HG03342 (cell line): ENCODE data around the gene HMGCL.
"Not testable (repeated sequence)": the region's sequence is repeated elsewhere in the genome, so short reads cannot be mapped to it uniquely, and the experiment has no call there.

Experiments used
- ATAC-seq: cut with Tn5 transposase; IDR thresholded peaks from one replicate; pipeline ENCODE4 v1.9.1; 2021; ENCODE audit warnings: mild to moderate bottlenecking, moderate library complexity; ENCODE audit not compliant: unreplicated experiment

The HMGCL gene

DNA sequence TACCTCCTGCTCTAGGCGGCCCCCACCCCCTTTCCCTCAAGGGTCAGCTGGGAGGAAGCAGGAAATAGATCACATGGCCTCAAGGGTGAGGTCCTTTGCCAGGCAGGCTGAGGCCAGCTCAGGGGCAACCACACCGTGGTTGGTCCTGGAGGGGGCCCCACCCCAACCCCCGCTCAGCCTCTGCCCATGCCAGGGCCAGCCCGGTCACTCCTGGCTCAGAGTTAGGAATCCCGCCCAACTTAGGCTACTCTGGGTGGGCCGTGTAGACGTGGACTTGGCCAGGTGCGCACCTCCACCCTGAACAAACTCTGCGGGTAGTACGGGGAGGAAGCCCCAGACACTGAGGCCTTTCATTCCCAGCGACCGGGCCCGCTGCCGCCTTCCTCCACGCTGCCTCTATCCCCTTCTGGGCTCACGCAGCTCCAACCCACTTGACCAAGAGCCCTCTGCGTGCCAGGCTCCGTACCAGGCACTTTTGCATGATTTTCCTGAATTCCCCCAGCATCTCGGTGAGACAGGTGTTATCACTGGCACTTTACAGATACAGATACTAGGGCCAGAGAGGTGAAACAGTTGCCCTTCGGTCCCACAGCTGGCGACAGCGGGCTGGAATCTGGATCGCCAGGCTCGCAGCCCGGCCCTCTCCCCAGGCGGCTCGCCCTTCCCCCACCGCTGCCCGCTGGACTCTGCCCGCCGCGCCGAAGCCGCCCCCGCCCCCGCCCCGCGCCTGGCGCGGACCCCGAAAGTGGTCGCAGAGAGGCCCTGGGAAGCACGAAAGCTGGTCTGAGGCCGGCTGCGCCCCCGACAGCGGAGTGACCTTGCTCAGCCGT lies 25.4 kb downstream of the HMGCL start:
- no peak for ATAC-seq

DNA sequence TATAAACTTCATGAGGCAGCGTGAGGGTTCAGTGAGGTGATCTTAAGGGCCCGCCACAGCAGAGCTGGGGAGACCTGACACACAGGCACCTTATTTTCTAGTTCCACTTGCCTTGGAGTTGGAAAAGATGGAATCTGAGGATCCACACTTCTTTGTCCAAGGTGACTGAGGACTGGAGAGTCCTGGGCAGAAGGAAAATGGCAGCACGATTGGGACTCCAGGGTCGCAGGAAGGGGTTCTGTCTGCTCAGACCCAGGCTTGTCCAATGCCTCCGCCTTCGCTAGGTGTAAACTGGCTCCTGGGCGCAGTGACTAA lies 26.0 kb downstream of the HMGCL start:
- ATAC-seq: no peak

DNA sequence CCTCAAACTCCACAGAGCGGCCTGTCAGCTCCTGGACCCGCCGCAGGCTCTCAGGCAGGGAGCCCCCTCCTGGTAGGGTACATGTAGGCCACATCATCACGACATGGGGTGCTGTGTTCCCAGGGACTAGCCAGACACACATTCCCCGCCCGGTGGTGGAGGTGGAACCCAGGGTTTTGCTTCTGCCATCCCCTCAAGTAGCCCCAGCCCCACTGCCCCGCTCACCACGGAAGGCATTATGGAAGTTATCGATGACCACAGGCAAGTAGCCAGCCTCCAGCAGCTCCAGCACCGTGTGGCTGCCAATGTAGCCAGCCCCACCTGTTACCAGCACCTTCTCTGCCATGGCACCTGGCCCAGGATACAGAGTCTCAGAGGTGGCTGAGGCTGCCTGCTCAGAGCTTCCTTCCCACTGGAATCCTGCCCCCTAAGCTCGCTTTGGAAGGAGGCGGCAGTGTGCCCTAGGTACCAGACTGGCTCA lies 26.5 kb downstream of the HMGCL start:
- ATAC-seq: no peak

DNA sequence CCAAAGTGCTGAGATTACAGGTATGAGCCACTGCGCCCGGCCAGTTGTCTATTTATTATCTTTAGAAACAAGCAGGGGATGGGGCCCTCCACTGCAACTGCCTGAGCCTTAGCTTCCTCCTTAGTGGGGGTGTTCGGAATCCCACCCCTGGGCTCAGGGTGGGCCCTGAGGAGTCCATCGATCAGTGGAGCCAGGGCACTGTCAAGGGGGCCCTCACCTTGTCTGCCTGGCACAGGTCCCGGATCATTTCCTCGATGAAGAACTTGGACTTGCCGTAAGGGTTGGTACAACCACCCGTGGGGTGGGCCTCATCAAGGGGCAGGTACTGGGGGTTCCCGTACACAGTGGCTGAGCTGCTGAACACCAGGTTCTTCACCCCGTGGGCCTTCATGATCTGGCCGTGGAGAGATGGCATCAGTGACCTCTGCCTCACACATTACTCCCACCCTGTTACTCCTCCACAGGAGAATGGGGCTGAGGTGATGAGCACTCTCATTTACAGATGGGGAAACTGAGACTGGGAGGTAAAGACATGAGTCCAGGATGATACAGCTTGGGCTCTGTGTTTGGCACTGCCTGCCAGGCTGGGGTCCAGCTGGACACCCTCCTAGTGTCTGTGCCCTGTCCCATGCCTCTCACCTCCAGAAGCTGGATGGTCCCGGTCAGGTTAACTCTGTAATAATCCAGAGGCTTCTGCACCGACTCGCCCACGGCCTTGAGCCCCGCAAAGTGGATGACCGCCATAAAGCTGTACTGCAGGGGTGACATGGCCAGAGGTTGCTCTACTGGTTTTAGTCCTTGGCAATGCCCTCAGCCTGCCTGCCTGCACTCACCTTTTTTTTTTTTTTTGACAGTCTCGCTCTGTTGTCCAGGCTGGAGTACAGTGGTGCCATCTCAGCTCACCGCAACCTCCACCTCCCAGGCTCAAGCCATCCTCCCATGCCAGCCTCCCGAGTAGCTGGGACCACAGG lies 27.5 kb downstream of the HMGCL start:
- no peak for ATAC-seq

DNA sequence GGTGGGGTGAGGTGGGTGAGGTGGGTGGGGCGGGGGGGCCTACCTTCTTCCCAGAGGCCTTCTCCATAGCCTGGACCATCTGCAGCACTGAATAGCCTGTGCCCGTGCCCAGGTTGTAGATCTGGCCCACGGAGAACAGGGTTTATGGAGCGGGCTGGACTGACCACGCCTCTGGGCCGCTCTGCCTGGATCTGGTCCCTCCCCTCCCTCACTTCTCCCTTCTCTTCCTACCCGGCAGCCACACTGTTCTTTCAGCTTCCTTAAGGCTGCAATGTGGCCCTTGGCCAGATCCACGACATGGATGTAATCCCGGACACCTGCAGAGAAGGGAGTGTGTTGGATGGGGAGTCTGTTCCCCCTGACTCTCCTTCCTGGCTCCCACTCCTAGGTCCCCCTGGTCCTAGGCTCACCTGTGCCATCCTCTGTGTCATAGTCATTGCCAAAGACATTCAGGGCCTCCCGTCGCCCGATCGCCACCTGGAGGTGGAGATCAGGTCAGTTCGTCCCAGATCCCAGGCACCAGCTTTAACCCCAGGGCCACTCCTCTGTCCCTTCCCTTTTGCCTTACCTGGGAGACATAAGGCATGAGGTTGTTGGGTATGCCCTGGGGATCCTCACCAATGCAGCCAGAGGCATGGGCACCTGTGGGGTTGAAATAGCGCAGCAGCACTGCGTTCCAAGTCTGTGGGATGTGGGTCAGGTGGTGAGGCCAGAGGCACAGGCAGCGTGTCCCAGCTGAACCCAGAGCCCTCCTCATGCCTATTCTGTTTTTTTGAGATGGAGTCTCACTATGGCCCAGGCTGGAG lies 28.6 kb downstream of the HMGCL start:
- no peak for ATAC-seq

DNA sequence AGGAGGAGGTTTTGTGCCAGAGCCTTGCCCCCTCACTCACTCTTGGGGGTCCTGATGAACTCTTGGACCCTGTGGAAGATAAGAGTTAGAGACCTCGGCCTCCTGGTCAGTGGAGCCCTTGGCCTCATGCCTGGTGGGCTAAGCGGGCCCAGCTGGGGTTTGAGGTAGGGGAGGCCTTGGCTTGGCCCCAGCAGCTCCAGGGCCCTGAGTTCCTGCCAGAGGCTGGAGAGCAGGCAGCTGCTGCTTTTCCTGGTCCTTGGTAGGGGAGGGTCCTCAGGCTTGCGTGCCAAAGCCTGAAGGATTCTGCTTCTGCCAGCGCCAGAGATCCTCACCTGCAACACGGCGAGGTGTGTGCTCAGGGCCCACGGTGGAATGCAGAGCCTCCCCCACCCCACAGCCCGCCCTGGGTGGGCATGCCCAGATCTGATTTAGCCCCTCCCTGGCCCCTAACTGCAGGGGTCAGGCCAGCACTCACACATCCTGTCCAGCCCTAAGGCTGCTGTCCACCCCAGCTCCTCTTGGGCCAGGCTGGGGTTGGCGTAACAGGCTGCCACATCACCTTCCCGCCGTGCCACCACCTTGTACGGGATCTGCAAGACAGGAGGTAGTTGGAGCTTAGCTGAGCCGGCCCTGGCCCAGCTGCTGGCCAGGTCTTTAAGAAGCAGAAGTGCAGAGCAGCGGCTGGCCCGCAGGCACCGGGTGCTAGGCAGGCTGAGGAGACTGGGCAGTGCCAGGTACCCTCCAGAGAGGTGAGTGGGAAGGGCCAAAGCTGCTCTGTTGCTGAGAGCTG lies 29.4 kb downstream of the HMGCL start:
- no peak for ATAC-seq

DNA sequence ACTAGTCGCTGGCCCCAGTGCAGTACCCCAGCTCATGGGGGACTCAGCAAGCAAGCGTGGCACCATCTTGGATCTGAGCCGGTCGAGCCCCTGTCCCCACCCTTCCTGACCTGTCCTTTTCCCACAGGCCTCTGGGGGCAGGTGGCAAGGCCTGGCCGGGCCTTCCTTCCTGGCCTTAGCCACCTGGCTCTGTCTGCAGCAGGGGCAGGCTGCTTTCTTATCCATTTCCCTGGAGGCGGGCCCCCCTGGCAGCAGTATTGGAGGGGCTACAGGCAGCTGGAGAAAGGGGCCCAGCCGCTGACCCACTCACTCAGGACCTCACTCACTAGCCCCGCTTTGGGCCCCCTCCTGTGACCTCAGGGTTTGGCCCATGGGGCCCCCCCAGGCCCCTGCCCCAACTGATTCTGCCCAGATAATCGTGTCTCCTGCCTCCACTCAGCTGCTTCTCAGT lies 30.5 kb downstream of the HMGCL start:
- ATAC-seq: not testable (repeated sequence)

DNA sequence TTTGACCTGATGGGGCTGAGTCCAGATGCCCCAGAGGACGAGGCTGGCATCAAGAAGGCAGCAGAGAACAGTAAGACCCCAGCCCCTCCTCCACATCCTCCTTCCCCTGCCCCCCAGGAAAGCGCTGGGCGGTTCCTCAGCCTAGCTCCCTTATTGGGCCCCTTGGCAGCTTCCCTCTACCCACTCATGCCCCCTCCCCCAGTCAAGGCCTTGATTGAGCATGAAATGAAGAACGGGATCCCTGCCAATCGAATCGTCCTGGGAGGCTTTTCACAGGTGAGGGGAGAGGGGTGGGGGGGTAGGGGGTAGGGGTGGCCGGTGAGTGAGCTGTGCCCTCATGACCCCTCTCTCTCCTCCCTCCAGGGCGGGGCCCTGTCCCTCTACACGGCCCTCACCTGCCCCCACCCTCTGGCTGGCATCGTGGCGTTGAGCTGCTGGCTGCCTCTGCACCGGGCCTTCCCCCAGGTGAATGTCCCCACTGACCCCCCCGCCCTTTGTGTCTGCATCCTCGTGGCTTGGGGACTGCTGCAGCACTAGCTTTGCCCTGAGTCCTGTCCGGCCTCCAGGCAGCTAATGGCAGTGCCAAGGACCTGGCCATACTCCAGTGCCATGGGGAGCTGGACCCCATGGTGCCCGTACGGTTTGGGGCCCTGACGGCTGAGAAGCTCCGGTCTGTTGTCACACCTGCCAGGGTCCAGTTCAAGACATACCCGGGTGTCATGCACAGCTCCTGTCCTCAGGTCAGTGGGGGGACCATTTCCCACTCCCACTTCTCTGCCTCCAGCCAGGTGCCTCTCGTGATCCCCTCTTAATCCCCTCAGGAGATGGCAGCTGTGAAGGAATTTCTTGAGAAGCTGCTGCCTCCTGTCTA lies 31.1 kb downstream of the HMGCL start:
- no peak for ATAC-seq

DNA sequence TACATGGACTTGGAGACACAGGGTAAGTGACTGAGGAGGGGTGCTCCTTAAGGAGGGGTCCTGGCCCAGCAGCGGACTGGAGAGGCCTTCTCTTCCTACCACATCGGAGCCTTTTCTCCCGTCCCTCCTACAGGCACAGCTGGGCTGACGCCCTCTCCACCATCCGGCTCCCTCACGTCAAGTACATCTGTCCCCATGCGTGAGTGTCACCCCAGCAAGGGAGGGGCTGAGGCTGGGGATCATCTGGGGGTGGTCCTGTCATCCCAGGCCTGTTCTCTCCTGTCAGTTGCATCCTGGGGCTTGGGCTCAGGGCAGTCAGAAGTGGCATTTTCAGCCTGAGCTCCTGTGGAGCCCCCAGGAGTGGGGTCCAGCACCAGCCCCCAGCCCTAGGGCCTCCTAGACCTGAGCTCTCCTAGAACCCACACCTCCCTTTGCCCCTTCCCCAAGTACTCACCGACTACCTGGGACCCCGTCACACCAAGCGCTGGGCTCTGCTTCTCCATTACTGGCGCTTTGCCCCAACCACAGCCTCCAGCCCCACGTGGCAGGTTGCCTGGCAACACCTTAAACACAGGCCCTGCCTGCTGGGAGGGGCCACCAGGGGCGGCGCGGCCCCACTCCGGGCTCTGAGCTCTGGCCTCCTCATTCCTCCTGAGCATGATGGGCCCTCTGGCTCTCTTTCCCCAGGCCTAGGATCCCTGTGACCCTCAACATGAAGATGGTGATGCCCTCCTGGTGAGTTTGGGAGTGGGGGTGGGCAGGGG lies 32.0 kb downstream of the HMGCL start:
- no peak for ATAC-seq

DNA sequence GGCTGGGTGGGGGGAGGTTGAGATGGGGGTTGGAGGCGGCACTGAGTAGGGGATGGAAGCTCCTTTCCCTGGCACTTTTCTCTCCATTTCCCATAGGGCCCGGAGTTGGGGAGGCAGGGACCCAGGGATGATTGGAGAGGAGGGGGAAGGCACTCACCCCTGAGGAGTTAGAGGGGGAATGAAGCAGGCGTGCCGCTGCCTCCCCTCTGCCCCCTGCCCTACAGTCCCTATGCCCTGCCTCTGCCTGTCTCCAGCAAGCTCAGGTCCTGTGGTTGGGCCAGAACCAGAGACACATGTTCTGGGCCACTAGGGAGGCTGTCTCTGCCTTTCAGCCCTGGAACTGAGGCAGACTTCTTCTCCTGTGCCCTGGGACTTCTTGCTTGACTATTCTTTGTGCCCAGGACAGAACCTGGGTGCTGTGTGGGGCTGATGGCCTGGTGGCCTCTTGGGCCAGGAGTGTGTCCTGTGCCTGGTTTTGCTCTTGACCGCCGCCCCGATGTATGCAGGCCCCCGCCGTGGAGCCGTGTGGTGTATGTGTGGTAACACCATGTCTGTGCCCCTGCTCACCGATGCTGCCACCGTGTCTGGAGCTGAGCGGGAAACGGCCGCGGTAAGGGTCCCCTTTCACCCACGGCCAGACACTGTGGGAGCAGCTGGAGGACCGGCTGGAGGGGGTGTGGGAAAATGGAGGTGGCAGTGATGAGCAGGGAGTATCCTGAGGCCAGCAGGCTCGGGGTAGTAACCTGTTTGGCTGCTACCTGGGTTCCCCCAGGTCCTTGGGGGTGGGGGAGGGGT lies 32.9 kb downstream of the HMGCL start:
- ATAC-seq: no peak

DNA sequence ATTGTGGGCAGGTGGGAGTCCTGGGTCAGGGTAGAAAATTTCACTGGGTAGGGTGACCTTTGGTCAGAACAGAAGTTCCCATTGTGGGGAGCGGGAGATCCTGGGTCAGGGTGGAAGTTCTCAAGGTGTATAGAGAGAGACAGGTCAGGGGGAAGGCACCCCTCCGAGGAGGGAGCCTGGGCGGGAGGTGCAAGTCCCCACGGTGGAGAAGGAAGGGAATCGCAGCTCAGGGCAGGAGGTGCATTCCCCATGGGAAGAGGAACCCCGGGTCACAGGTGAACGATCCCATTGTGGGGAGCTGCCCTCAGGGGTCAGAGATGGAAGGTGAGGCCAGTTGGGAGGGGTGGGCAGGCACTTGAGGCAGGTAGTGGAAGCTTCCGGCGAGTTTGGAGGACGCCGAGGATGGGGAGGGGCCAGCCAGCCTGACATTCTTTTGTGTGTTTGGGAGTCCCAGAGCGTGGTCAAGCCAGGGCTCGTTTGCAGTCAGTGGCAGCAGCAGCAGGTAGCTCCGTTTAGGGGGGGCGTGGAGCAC lies 33.6 kb downstream of the HMGCL start:
- no peak for ATAC-seq

DNA sequence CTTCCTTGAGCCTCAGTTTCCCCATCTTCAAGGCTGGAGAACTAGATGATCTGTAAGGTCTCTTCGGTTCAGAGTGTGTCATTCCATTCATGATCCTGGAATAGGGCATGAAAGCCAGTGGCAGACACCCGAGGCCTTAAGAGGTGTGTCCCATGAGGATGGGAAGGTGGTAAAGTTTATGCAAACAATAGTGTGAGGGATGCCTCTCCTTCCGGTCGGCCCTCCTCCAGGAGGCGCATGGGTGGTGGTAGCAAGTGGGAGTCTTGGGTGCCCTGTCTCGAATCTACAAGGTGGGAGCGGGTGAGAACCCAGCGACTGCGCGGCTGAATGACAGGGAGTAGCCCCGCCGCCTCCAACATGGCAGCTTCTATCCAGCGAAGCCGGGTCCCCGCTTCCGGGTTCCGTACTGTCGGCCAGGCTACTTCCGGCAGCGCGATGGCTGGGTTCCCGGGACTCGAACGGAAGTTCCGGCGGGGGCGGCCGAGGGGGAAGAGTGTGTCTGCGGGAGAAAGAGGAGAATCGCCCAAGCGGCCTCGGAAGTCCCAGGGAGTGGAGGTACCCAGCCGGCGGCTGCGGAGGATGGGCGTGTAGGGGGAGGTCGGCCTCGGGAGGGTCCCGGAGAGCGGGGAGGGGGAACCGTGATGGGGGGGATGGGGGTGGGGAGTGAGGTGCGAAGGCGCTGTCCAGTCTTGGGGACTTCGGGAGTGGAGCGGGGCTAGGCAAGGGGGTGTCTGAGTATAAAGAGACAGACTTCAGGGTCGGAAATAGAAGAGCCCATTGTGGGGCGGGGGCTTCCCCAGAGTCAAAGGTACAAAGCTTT lies 34.3 kb downstream of the HMGCL start, which contains the start of gene LYPLA2:
LYPLA2 (plus strand) TSS at position 450 of the 820 bp plus-strand sequence. CDS start 1,538 bp downstream, outside the sequence.
- ATAC-seq: peak; percentile 76

DNA sequence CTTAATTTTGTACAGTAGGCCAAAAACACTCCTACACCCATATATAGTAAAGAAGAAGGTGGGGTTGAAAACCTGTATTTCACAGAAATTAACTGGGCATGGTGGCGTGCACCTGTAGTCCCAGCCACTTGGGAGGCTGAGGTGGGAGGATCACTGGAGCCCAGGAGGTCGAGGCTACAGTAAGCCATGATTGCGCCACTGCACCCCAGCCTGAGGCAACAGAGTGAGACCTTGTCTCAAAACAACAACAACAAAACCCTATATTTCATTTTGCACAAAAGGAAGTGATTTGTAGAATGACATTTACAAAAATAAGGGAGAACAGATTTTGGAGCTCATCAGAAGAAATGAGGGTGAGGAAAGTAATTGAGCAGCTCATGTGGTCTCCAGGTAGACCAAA lies 36.5 kb downstream of the HMGCL start:
- ATAC-seq: no peak

DNA sequence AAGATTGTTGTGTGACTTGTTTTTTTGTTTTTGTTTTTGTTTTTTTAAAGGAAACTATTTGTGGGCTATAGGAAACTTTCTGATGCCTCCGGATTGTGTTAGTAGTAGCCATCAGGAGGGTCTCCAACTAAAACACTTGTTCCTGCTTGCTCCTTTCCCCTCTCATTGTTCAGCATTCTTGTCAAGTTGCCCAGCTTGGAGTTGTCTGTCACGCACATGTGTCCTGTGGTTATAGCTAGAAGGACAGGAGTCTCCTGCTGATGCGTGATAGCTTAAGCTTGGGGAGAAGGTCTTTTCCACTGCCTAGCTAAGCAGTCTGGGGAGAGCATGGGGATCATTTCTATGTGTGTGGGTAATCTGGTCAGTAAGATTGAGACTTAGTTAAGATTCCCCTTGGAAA lies 37.5 kb downstream of the HMGCL start:
- no peak for ATAC-seq

DNA sequence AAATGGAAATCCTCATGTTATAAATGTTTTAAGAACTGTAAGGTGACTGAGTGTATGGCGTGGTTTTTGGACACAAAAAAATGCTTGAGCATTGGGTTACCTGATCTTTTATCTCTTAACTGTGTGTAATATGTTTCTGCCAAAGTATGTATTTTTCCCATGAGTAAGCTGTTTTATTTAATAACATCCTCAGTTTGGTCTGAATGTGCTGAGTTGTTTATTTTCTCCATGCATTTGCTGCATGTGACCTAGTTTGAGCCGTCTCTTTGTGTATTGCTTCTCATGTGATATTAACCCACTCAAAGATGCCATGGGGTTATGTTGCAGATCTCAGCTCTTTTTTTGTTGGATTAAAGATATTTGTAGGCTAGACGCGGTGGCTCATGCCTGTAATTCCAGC lies 40.4 kb downstream of the HMGCL start:
- ATAC-seq: no peak

DNA sequence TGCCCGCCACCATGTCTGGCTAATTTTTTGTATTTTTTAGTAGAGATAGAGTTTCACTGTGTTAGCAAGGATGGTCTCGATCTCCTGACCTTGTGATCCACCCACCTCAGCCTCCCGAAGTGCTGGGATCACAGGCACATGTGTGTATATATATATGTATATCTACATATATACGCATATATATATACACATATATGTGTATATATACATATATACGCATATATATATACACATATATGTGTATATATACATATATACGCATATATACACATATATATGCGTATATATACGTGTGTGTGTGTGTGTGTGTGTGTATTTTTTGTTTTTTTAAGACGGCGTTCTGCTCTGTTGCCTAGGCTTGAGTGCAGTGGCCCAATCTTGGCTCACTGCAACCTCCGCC lies 42.1 kb downstream of the HMGCL start:
- ATAC-seq: not testable (repeated sequence)
